Suprapubic skin (tissue), 4 donors: Measurements from ENCODE around the gene SEZ6L.

ENCODE experiments used
- CTCF ChIP-seq, 2 donors: fragments of 200-600 bp in 1 of 2; fragments of 450-650 bp in 1 of 2; sonication (generic) in 1 of 2; IDR thresholded peaks; one replicate each; pipeline ENCODE4 v1.5.1; 2016 to 2019; ENCODE audit warnings: antibody characterized with exemption in 2 of 2, mild to moderate bottlenecking in 1 of 2, moderate library complexity in 1 of 2
- EP300 ChIP-seq: sonication (generic); formaldehyde crosslinking; IDR thresholded peaks from one replicate; pipeline ENCODE4 v1.6.1; 2017; ENCODE audit warnings: antibody characterized with exemption
- POLR2A ChIP-seq, 2 donors: fragments of 450-650 bp; IDR thresholded peaks; one replicate each; pipeline ENCODE4 v1.6.1; 2017; ENCODE audit warnings: antibody characterized with exemption in 2 of 2, mild to moderate bottlenecking in 2 of 2, moderate library complexity in 2 of 2
- POLR2AphosphoS5 ChIP-seq, 3 donors: sonication (generic); formaldehyde crosslinking; IDR thresholded peaks; one replicate each; pipeline ENCODE4 v1.6.1; 2017; ENCODE audit warnings: antibody characterized with exemption in 3 of 3

GRCh38 chr22:26313291-26313690, 144.0 kb downstream of the SEZ6L start:
- no peak for TF ChIP-seq POLR2A (IDR thresholded peaks at IDR 0.05)
- no peak for TF ChIP-seq POLR2AphosphoS5 (IDR thresholded peaks at IDR 0.05)
- no peak for TF ChIP-seq CTCF (IDR thresholded peaks at IDR 0.05)
- TF ChIP-seq EP300, result no peak
